Hippocampal formation (tissue), 2 donors: ENCODE data around the gene PRICKLE4.

ENCODE experiments used
- DNase-seq, 2 donors: peaks; one replicate each; lab custom pipeline; 2025; lab: John Stamatoyannopoulos, UW

Gene PRICKLE4

DNA sequence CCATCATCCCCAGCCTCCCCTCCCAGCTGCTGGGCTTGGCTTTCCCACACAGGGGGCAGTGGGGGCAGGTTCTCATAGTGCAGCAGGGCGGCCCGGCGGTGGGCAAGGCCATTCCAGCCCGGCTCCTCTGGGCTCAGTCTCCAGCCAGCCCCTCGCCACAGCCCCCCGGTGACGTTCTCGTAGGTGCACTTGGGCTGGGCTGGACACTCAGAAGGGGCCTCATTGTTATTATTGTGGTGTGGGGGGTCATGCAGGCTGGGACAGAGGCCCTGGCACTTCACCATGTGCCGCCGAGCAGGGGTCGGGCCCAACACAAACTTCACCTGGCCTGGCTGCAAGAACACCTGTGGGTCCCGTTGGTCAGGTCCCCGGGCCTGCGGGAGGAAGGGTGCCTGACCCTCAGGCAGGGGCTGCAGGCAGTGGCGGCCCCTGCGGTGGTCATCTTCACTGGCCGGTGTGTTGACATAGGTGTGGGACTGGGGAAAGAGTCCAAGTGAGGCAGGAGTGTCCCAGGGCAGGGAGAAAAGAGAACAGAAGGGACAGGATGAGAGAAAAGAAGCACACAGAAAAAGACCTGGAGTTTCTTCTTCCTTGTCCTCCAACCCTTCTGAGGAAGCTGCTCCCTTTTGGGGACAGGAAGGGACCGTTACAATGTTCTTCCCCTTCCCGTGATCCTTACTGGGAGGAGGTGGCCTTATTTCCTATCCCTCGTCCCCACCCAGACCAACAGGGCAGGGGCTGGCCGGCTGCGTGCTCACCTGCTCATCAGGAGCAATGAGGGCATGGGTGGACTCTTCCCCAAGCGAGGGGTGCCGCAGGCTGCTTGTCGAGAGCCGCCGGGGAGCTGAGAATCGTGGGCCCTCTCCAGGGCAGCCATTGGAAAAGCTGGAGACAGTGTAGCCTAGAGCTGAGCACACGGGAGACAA lies 9.3 kb upstream of the PRICKLE4 start:
- DNase-seq = no peak

DNA sequence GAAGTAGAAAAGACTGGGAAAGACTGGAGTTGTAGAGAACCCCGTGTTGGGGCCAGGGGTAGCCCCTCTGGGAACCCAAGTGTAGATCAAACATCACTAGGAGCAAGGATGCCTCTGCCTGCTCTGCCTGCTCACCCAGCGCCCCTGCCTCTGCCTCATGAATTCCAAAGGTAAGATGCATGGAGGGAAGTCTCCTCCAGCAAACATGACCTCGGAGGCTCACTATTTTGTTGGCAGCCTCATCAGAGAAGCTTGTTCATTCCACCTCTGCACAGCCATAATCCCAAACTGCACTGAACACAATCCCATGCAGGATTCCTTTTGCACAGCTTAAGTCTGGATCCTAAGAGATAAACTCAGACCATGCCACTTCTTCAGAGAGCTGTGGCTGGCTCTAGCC lies 5.7 kb upstream of the PRICKLE4 start:
- DNase-seq = no peak

DNA sequence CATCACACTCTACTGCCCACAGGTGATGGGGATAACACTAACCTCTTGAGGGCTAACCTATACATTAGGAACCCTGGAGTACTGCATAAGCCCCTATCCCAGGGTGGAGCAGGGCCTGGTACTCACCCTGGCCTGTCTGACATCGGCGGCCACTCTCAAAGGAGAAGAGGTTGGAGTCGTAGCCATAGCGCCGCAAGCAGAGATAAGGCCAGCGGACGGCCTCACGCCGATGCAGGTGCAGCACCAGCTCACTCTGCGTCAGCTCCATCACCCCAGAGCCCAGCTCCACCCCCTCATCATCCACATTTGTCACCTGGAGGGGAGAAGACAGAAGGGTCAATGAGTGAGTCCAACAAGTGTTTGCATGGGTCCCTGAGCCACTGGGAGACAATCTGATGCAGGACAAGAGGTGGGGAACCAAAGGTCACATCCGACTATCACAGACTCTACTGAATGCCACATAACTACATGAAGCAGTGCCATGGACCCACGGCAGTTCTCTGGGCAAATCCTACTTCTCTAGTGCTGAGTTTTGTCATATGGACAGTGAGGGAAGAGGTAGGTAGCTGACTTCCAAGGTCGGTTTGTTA lies 5.2 kb upstream of the PRICKLE4 start:
- no peak for DNase-seq

DNA sequence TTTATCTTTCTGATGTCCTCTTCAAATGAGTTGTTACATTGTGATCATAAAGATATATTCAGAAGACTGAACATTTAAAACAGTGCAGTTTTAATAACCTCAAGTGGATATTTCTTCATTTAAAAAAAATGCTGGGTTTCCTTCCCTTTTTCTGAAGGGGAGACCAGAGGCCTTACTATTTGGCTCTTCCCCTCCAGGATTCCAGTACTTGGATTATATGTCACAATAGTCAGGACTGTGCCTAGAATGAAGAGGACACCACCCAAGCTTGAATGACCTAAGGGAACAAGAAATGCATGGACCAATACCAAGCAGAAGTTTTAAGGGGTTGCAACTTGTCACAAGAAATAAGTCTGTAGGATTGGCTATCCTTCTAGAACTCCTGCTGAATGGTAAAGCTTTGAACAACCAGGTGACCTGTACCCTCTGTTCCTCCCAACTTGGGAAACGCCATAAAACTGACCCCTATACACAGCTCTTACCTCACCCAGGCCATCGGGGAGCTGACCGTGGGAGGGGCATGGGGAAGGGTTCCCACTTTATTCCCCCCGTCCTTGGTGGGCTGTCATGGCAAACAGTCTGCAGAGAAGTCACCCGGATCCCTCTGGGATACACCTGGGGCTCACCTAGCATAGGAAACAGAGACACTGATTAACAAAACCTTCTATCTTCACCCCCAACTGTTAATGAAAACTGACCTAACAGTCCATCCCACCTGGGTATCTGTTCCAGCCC lies 2.9 kb upstream of the PRICKLE4 start:
- no peak for DNase-seq

DNA sequence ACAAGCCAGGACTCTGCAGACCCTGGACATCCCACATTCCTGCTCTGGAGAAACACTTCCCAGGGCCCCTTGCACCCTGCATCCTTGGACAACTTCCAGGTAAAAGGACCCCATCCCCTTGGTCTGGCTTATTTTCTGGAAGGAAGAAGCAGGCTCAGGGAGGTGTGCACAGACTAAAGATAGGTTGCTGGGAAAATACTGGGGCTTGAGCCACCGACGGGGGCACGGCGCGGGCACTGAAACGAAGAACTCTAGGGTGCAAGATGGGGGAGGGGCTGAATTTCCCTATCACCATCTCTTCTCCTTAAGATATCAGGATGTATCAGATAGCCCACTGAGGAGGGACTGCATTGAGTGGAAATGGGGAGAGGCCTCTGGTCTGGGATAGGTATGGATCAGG lies 1.7 kb upstream of the PRICKLE4 start:
- DNase-seq = no peak

DNA sequence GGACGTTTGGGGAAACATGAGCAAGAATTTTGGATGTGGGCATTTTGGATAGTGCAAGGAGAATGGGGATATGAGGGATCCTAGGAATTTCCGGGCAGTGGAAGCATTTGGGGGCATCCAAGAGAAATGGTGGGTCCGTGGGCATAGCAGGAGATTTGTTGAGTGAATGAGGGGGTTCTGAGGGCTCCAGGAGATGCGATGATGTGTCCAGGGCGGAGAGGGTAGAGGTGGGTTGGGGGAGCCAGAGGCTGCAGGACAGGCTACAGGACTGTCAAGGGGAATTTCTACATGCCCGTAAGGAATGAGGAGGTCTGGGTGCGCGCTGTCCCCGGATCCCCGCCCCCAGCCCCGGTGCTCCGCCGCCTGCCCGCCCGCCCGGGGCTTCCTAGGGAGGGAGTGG lies 1.2 kb upstream of the PRICKLE4 start:
- no peak for DNase-seq

DNA sequence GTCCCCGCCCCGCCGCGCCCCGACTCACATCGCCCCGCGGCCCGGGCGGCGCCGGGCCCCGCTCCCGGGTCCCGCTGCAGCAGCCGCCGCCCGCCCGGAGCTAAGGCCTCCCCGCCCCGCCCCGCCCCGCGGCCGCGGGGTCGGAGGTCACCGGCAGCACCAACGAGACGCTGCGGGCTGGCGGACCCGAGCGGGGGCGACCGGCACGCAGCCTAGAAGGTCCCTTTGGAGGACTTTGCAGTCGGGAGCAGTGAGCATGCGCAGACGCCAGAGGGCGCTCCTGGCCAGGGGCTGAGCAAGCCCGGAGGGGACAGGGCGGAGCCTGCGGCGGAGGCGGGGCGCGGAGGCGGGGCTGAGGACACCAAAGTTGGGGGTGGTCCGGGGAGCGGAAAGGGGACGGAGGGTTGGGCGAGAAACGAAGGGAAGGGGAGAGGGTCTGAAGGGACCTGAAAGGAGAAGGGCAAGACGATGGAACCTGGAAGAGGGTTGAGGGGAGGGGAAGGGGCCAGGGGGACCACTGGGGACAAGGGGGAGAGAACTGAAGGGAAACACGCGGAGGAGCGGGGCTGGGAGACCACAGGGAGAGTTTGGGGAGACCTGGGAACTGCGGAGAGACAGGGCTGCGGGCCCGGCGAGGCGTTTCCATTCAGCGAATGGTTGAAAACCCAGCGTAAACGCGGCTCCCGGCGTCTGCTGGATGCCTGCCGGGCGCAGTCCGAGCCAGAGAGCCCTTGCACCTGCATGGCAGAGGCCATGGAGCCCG lies 613 bp upstream of the PRICKLE4 start, which contains the start of gene FRS3:
Gene FRS3 (minus strand): TSS at position 113 of the 763 bp plus-strand sequence. CDS start 2,913 bp downstream, outside the sequence.
- peak; percentile 98 for DNase-seq

DNA sequence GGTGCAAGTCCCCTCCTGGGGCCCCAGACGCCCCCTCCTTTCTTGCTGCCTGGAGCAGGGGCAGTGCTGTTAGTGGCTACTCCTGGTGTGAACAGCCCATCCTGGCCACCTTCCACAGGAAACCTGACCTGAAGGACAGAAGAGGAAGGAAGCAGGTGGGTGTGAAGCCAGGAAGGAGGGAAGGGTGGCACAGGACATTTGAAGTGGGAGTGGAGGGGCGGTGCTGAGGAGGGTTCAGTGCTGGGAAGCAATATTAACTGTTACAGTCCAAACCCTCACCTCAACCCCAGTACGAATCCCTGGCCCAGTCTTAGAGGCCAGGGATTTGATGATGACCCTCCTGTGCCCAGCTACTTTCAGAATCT lies 766 bp downstream of the PRICKLE4 start:
- no peak for DNase-seq

DNA sequence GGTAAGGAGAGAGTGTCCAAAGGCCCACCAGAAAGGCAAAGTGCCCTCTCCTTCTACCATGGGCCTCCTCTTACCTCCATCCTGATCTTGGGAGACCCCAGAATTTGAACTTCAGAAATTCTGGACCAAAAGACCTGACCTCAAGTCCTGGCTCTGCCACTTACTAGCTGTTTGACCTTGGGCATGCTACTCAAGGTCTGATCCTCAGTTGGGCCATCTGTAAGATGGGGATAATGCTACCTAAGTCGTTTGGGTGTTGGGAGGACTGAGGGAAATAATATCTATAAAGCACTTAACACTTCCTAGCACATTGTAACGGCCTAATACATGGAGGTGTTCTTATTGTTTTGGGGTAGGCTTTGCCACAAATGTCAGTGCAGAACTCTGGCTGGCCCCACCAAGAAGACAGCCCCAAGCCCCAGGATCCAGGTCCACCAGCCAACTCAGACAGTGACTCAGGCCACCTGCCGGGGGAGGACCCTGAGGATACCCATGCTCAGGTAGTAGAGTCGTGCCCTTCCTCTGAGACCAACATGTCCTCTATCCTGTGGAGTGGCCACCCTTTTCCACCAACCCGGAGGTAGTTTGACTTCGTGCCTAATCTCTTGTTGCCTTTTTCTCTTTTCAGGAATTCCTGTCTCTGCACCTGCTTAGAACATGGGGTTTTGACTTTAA lies 2.7 kb downstream of the PRICKLE4 start:
- DNase-seq = no peak

DNA sequence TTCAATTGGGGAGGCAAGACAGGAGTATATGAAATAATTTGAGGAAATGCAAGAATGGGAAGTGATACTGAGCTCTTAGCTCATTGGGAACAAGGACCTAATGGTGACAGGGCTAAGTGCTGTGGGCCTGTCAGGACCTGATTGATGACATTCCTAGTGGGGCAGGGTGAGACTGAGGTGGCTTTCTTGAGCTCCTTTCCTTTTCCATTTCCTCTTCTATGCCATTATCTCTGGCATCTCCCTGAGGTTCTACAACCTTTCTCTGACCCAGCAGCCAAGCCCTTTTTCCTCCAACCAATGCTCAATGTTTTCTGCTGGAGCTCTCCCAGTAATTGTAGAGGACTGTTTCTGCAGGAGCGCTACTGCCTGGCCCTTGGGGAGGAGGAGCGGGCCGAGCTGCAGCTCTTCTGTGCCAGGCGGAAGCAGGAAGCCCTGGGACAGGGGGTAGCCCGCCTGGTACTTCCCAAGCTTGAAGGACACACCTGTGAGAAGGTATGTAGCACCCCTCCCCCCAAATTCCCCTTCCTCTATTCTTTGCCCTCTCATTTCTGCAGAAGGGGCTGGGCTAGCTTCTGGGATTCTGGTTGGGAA lies 4.1 kb downstream of the PRICKLE4 start:
- no peak for DNase-seq

DNA sequence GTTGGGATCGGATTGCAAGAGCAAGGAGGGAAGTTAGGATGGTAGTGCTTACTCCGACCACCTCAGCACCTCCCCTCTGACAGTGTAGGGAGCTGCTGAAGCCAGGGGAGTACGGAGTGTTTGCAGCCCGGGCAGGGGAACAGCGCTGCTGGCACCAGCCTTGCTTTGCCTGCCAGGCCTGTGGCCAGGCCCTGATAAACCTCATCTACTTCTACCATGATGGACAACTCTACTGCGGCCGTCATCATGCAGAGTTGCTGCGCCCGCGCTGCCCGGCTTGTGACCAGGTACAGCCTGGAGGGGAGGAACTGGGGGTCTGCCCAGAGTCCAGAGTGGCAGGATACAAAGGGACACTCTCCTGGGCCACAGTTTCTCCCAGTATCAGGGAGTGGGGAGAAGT lies 4.7 kb downstream of the PRICKLE4 start:
- no peak for DNase-seq

DNA sequence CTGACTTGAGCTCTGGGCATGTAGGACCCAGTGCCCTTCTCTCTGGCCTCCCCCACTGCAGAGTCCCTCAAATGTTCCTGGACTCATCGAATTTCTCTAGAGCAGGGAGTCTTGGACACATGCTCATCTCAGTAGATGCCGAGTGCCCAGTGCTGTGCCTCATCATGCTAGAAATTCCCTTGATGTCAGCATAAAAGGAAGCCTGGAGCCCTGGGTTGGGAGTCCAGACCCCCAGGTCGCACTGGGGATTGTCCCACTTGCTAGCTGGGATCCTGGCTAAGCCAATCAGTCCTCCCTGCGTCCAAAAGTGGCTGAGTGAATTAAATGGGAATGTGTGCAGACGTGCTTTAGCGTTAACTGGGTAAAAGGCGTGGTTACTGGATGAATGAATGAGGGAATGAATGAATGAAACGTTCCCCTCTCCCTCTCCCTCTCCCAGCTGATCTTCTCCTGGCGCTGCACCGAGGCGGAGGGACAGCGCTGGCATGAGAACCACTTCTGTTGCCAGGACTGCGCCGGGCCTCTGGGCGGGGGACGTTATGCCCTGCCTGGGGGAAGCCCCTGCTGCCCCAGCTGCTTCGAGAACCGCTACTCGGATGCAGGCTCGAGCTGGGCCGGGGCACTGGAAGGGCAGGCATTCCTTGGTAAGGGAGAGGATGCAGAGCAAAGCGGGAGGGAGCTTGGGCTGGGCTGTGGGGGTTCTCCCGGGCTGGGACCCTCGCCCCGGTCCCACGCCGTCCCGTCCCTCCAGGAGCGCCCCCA lies 5.3 kb downstream of the PRICKLE4 start:
- no peak for DNase-seq

DNA sequence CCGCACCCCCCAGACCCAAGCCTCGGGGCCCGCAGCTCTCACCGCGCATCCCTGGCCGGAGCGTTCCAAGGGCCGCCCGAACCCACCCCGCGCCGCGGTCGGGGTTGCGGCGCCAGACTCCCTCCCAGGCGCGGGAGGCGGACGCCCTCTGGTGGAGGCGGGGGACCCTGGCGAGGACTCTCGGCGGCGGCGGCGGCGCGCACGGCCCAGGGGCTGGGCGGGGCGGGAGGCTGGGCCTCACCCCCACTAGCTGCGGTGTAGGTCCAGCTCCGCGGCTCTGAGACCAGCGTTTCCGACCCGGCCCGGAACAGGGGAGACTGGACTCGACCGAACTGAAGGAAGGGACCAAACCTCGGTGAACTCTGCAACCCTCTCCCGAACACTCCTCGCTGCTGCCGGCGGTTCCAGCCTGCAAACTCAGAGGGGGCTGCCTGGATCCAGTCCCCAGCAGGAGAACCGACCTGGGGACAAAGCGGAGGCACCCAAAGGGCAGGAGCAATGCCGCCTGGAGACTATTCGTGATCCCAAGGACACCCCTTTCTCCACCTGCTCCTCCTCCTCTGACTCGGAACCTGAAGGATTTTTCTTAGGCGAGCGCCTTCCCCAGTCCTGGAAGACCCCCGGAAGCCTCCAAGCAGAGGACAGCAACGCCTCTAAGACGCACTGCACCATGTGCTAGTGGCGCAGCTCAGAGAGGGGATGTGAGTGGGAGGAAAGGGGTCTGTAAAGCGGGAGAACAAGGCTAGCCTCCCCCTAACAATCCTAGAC lies 6.1 kb downstream of the PRICKLE4 start:
- peak; percentile 74 to 87 for DNase-seq

DNA sequence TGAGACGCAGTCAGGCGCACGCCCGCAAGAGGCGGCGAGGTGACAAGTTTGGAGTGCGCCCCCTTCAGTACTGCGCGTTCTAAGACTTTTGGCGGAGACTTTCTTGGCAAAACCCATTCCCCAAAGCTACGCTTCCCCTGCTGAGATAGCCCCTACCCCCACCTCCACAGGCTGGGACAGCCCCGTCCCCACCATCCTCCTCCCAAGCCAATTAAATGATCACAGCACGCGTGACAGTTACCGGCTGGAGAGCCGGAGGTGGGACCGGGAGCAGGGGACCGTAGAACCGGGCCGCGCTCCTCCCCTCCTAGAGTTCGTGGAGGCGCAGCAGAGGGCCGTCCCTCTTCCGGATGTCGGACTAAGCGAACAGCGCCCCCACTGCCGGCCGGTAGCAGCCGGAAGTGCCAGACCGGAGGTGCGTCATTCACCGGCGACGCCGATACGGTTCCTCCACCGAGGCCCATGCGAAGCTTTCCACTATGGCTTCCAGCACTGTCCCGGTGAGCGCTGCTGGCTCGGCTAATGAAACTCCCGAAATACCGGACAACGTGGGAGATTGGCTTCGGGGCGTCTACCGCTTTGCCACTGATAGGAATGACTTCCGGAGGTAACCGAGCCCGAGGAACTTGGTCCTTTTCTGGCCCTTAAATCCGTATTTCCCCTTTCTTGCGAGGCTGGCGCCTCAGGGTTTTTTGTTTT lies 6.8 kb downstream of the PRICKLE4 start, which contains the start of gene TOMM6:
Gene TOMM6 (plus strand): TSS at position 476 of the 699 bp plus-strand sequence. CDS start 4 bp downstream, at position 480.
- peak; percentile 91 to 93 for DNase-seq

DNA sequence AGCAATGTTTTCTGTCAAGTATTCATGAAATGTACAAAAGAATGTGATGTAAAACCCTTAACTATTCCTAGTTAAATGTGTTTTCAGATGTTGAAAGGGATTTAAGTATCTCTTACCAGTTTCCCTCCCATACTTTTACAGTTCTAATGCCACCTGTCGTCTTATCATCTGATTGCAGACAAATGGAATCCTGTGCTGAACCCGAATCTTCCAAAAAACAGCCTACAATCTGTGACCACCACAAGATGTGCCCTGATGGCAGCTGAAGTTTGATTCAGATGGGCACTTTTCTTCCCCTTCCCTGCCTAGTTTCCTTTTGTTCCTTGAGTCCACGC lies 8.8 kb downstream of the PRICKLE4 start:
- no peak for DNase-seq

DNA sequence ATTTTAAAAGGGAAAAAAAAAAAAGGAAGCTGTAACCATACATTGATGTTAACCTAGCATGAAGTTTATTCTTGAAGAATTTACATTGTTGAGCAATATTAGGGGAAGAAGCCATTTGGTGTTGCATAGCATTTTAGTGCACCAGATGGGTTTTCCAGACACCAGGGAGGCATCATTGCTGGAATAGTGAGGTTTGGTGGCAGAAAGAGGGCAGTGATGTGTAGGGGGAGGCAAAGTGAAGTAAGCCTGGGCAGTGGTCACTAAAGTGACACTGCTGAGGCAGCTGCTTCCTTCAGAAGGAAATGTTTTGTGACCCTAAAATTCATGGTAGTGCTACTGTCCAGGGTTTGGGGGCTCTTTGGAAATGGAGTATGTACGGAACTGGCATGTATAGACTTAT lies 9.5 kb downstream of the PRICKLE4 start:
- no peak for DNase-seq

DNA sequence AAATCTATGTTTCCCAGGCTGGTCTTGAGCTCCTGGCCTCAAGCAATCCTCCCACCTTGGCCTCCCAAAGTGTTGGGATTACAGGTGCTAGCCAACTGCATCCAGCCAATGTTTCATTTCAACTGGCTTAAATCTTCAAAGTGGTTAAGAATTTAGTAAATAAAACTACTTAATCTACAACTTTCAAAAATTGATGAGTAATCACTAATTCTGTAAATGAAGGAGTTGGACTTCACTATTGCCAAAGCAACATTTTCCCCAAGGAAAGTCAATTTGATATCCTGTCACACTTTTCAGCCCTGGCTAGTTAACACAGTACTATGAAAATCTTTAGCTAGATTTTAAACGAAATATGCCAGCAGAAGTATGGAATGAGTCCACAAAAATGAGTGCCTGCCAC lies 10.7 kb downstream of the PRICKLE4 start:
- no peak for DNase-seq

DNA sequence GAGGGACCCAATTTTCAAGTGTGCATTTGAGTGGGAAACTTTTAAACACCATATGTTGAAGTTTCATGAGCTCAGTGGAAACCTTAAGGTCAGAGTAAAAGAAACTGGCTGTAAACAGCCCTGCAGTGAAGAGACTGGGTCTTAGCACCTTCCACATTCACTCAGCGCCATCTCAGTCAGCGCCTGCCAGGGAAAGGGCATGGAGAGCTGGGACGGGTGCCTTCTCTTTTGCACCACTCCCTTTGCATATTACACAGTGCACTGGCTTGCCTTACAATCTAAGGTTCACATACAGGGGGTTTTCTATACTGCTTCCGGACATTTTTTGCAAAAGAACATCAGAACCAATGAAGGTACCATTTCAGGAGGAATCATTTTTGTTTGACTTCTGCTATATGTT lies 11.4 kb downstream of the PRICKLE4 start:
- DNase-seq = no peak

DNA sequence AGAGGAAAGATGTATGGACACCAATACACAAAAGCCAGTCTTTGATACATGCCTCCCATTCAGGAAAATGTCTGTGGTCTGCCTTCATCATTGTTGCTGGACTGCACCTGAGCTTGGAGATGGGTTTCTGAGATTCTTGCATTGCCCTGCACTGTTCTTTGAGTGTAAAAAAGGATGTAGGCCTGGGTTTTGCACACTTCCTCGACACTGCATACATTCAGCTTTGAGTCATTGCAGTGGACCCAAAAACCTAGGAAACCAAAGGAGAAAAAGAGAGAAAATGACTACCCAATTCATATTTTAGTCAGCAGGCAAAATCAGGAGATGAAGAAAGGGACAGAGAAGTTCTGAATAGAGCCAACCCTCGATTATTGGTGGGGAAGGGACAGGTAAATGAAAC lies 15.9 kb downstream of the PRICKLE4 start:
- no peak for DNase-seq
